WI38 (cell line): ENCODE measurements around the gene ADAMTS6.

ENCODE experiments used
- H3K4me3 ChIP-seq: 2 replicates; pipeline ENCODE4 v1.5.1; 2011; ENCODE audit warnings: low read depth, mild to moderate bottlenecking, control low read depth, low read length
- TF ChIP-seq, protein P1 (sequence below): IDR thresholded peaks from 2 replicates; pipeline ENCODE4 v1.5.1; 2012; ENCODE audit warnings: low read depth, mild to moderate bottlenecking, control low read depth, low read length

Gene ADAMTS6

GRCh38 chr5:65209341-65209740 is 272.4 kb downstream of the ADAMTS6 start:
- TF ChIP-seq, protein P1, sequence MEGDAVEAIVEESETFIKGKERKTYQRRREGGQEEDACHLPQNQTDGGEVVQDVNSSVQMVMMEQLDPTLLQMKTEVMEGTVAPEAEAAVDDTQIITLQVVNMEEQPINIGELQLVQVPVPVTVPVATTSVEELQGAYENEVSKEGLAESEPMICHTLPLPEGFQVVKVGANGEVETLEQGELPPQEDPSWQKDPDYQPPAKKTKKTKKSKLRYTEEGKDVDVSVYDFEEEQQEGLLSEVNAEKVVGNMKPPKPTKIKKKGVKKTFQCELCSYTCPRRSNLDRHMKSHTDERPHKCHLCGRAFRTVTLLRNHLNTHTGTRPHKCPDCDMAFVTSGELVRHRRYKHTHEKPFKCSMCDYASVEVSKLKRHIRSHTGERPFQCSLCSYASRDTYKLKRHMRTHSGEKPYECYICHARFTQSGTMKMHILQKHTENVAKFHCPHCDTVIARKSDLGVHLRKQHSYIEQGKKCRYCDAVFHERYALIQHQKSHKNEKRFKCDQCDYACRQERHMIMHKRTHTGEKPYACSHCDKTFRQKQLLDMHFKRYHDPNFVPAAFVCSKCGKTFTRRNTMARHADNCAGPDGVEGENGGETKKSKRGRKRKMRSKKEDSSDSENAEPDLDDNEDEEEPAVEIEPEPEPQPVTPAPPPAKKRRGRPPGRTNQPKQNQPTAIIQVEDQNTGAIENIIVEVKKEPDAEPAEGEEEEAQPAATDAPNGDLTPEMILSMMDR: no peak
- H3K4me3 ChIP-seq: no peak overlapping the region

DNA sequence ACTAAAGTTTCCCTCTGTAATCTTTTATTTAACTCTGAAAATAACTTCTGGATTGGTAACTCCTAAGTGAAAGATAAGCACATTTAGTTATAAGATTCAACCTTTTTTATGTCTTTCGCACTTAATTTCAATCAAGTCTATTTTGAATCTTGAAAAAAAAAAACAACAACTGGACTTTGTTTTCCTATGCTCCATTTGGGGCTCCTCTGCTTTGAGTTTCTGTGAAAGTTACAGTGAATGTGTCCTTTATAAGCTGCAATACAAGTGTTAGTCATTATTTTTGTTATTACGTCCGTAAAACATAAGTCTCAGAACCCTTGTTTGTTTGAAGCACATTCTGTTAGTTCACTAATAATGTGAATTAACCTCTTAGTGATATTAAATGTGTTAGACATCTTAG is 276.8 kb downstream of the ADAMTS6 start:
- TF ChIP-seq, protein P1: no peak

DNA sequence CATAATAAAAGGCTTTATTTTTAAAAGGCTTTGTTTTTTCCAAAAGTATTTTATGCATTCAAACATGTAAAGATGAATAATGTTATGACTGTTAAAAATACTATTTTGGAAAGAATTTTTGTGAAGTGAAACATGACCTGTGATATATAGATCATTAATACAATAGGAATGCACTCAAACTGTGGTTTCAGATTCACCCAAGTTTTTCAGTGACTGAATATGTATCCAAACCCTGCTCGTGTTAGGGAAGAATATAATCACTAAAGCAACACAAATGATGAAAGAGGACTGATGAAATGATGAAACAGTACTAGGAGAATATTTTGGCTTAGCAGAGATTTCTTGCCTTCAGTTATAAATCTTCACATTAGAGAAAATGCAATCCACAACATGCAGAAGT is 278.0 kb downstream of the ADAMTS6 start:
- TF ChIP-seq, protein P1: no peak
- H3K4me3 ChIP-seq: no peak overlapping the region

More for the DNA sequence above, 276.8 kb downstream of the ADAMTS6 start:
- H3K4me3 ChIP-seq: no peak overlapping the region

DNA sequence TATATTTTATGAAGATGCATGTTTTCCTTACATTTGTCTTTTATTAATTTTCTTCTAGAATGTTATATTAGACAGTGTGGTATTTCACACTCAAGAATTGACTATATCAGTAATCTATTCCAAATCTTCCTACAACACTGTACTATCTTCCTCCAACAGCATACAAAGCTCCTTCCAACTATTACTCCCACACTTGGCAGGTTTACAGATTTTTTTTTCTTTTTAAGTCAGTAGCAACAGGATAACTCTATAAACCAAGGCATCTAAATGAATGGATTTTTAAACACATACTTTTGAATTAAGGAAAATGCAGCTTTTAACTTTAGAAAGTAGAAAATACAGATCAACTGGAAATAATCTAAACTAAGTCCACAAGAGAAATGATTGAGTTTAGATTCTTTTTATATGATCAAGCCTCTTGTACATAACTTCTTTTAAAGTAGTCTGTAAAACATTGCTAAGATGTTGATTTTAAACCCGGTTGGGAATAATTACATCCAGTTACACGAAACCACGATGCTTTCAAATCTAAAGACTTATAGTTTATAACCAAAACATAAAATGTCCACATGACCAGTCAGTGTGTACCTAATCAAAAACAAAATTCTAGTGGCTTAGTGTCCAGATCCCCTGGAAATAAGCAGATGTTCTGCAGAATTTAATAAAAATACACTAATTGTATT is 281.6 kb downstream of the ADAMTS6 start:
- TF ChIP-seq, protein P1: no peak
- no peak overlapping the region for H3K4me3 ChIP-seq

GRCh38 chr5:65198456-65199120 is 283.1 kb downstream of the ADAMTS6 start:
- 0 out of 2 replicates have a peak overlapping the region, but pooled peaks have one; percentile 6 for H3K4me3 ChIP-seq
- TF ChIP-seq, protein P1: no peak

DNA sequence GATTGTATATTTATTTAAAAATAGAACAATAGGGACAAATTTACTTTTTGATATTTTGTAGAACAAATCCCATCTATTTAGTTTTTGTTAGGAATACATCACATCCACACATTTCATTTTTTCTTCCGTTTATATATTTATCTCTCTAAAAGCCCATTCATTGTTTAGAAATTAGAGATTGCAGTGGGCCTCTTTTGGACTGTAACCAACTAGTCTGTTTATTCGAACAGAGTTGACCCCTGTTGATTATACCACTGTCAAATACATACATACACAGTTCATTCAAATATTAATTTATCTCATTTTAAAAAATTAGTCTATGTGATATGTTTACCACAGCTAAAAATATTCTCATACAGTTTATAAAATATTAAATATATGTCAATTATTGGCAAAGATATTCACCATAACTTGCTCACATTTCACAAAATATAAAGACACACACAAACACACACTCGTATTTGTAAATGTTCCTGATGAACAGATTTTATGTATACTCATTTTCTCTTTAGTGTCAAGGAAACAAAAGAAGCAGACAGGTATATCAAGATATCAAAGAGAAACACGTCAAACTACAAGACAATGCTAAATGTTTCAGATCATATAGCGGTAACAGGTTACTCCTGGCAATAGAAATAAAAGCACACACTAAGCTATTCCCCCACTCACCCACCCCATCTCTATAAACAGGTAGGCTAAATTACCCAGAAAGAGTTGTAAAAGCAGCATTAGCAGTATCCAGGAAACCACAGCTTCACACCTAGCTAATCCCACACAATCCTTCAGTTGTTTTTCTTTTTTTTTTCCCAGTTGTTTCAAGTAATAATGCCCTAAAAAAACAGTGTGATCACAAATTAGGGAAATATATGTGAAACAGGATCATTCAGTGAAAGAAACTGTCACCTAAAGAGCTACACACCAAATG is 283.9 kb downstream of the ADAMTS6 start:
- TF ChIP-seq, protein P1: no peak
- 0 out of 2 replicates have a peak overlapping the region, but pooled peaks have one; percentile 6 for H3K4me3 ChIP-seq

DNA sequence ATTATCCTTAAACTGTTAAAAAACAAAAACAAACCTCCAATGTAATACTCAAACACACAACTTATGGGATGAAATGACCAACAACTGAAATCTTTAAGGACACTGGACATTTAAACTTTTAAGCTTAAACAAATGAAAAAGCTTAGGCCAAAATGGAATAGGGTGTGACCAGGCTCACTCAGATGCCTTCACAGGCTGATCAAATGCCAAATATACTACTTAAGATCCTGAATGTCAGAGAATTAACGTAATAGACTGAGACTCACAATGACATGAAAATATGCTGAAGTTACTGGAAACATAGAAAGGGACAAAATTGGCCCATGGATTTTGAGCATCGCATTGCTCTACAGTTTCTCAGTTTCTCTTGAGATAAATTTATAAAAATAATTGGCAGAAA is 286.8 kb downstream of the ADAMTS6 start:
- TF ChIP-seq, protein P1: no peak
- no peak overlapping the region for H3K4me3 ChIP-seq
